NT2/D1 (cell line): ENCODE data around the gene PCCB.

Source experiments
- SUZ12 ChIP-seq: IDR thresholded peaks from 2 replicates; pipeline ENCODE4 v1.6.1; 2011; ENCODE audit not compliant: insufficient read length, insufficient read depth; ENCODE audit errors: extremely low read depth
- YY1 ChIP-seq: IDR thresholded peaks from 2 replicates; pipeline ENCODE4 v1.6.1; 2011; ENCODE audit not compliant: insufficient read length, insufficient read depth
- ZNF274 ChIP-seq: IDR thresholded peaks from 2 replicates; pipeline ENCODE4 v1.6.1; 2011; ENCODE audit warnings: mild to moderate bottlenecking, low read depth, low read length

DNA sequence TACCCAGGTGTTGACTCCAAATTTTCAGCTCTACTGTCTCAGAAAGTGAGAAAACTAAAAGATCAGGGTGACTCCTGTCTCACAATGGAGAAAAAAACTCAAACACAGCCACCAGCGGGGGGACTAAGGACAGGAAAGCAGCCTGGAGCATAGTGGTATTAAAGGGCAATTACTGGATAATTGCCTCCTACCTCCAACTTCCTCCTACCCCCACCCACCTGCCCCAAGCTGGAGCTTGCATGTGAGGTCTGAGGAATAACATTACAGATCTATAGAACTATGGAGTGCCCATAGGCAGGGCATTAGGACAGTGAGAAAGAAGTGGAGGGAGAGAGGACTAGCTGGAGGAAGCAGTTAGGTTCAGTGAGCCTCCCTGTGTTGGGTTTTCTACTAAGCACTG lies 2.7 kb upstream of the PCCB start:
- TF ChIP-seq SUZ12 (no peak), YY1 (no peak), ZNF274 (no peak)
